ENCODE results near the gene FLYWCH1. TPM values are rescaled to one million over a fixed set of nuclear protein-coding genes. Genes with fewer than 3 reads are reported as not detected.

Gene FLYWCH1
- polyA plus RNA-seq, 1 experiment = 25.4 TPM

GRCh38 chr16:2982402-2982801, 70.7 kb downstream of the FLYWCH1 start:
- Histone ChIP-seq H3K36me3 (ENCODE audit: control insufficient read depth, insufficient read depth, low read length) (no peaks in the 10 kb centered on the region), H3K4me3 (ENCODE audit: low read depth, low read length) (no peak overlapping the region), H3K27me3 (ENCODE audit: control insufficient read depth, insufficient read depth, low read length) (no peaks in the 10 kb centered on the region)
- ChIA-PET CTCF (interaction anchor here (1.1 to 2.3 kb wide), 6 partner anchors 9 to 47 kb away, joined by 3 to 8 read pairs (median 5); no protein-coding TSS in a partner anchor), POLR2A (no interaction called here)
- no peak for TF ChIP-seq CTCF (IDR thresholded peaks at IDR 0.05; ENCODE audit: insufficient read depth, low read depth, low read length)
- no peak for DNase-seq (ENCODE audit: low read depth)

- peak; percentile 38 for DNase-seq (ENCODE audit: low read depth)
- POLR2A ChIA-PET = no interaction called here
- TF ChIP-seq CTCF (IDR thresholded peaks at IDR 0.05; ENCODE audit: insufficient read depth, low read depth, low read length) = peak; percentile 58
- H3K4me3 ChIP-seq (ENCODE audit: low read depth, low read length) = 0 out of 2 replicates have a peak overlapping the region, but pooled peaks have one; percentile 19
- no peaks in the 10 kb centered on the region for H3K27me3 ChIP-seq (ENCODE audit: control insufficient read depth, insufficient read depth, low read length)
- CTCF ChIA-PET = interaction anchor here (0.6 to 1.4 kb wide), 5 partner anchors 8 to 160 kb away, joined by 3 to 8 read pairs (median 5); partner anchors contain the start of gene PAQR4
- H3K36me3 ChIP-seq (ENCODE audit: control insufficient read depth, insufficient read depth, low read length) = no peaks in the 10 kb centered on the region
Observed at GRCh38 chr16:2983706-2984136, 72.0 kb downstream of the FLYWCH1 start.

- DNase-seq (ENCODE audit: low read depth) = no peak
- TF ChIP-seq CTCF (IDR thresholded peaks at IDR 0.05; ENCODE audit: insufficient read depth, low read depth, low read length) = no peak
- Histone ChIP-seq H3K27me3 (ENCODE audit: control insufficient read depth, insufficient read depth, low read length) (peaks cover 6% of the 10 kb centered on the region), H3K4me3 (ENCODE audit: low read depth, low read length) (no peak overlapping the region), H3K36me3 (ENCODE audit: control insufficient read depth, insufficient read depth, low read length) (no peaks in the 10 kb centered on the region)
- ChIA-PET POLR2A (no interaction called here), CTCF (interaction anchor here (1.0 kb wide), 1 partner anchor 18 kb away, joined by 6 read pairs; no protein-coding TSS in a partner anchor)
Observed at GRCh38 chr16:2985462-2985861, 73.7 kb downstream of the FLYWCH1 start.

GRCh38 chr16:2985893-2986355, 74.2 kb downstream of the FLYWCH1 start:
- Histone ChIP-seq H3K27me3 (ENCODE audit: control insufficient read depth, insufficient read depth, low read length) (peaks cover 6% of the 10 kb centered on the region), H3K4me3 (ENCODE audit: low read depth, low read length) (no peak overlapping the region), H3K36me3 (ENCODE audit: control insufficient read depth, insufficient read depth, low read length) (no peaks in the 10 kb centered on the region)
- DNase-seq (ENCODE audit: low read depth) = no peak
- POLR2A ChIA-PET = no interaction called here
- TF ChIP-seq CTCF (IDR thresholded peaks at IDR 0.05; ENCODE audit: insufficient read depth, low read depth, low read length) = no peak
- CTCF ChIA-PET = no interaction called here

GRCh38 chr16:2986623-2987188, 75.0 kb downstream of the FLYWCH1 start:
- ChIA-PET CTCF (interaction anchor here (0.9 kb wide), 1 partner anchor 16 kb away, joined by 3 read pairs; no protein-coding TSS in a partner anchor), POLR2A (no interaction called here)
- no peak overlapping the region for H3K4me3 ChIP-seq (ENCODE audit: low read depth, low read length)
- peaks cover 6% of the 10 kb centered on the region for H3K27me3 ChIP-seq (ENCODE audit: control insufficient read depth, insufficient read depth, low read length)
- TF ChIP-seq CTCF (IDR thresholded peaks at IDR 0.05; ENCODE audit: insufficient read depth, low read depth, low read length) = no peak
- H3K36me3 ChIP-seq (ENCODE audit: control insufficient read depth, insufficient read depth, low read length) = no peaks in the 10 kb centered on the region
- DNase-seq (ENCODE audit: low read depth) = no peak

Measured in BJ (cell line).